Measurements from ENCODE around the gene CD38. TPM values are rescaled to one million over a fixed set of nuclear protein-coding genes. Genes with fewer than 3 reads are reported as not detected.

CD38 gene
- total RNA-seq, 1 donor from 2014 or later, result 2.5 TPM

GRCh38 chr4:15883610-15884243, 105.6 kb downstream of the CD38 start:
- DNase-seq (no peak), ATAC-seq (ENCODE audit: poor library complexity) (no peak)
- intact Hi-C loops (cut with DNase I), result loop anchor here (5.0 kb wide), 3 partner anchors 74 to 379 kb away; no protein-coding TSS in a partner anchor

GRCh38 chr4:15884666-15885065, 106.5 kb downstream of the CD38 start:
- DNase-seq, result no peak
- intact Hi-C loops (cut with DNase I), result loop anchor here (5.0 kb wide), 3 partner anchors 73 to 378 kb away; no protein-coding TSS in a partner anchor
- no peak for ATAC-seq (ENCODE audit: poor library complexity)

- intact Hi-C loops (cut with DNase I), result no loop called here
- DNase-seq (no peak), ATAC-seq (ENCODE audit: poor library complexity) (no peak)
Measured at GRCh38 chr4:15885422-15885821, 107.3 kb downstream of the CD38 start.

GRCh38 chr4:15888515-15888914, 110.4 kb downstream of the CD38 start:
- ATAC-seq (ENCODE audit: poor library complexity), result no peak
- intact Hi-C loops (cut with DNase I), result no loop called here
- no peak for DNase-seq

GRCh38 chr4:15890246-15890829, 112.2 kb downstream of the CD38 start:
- DNase-seq (no peak), ATAC-seq (ENCODE audit: poor library complexity) (no peak)
- intact Hi-C loops (cut with DNase I), result no loop called here

- no peak for ATAC-seq (ENCODE audit: poor library complexity)
- no peak for DNase-seq
- intact Hi-C loops (cut with DNase I), result no loop called here
Measured at GRCh38 chr4:15891312-15891711, 113.2 kb downstream of the CD38 start.

- DNase-seq, result no peak
- intact Hi-C loops (cut with DNase I), result no loop called here
- ATAC-seq (ENCODE audit: poor library complexity), result no peak
Measured at GRCh38 chr4:15893962-15894361, 115.8 kb downstream of the CD38 start.

GRCh38 chr4:15894393-15894792, 116.3 kb downstream of the CD38 start:
- intact Hi-C loops (cut with DNase I), result no loop called here
- ATAC-seq (ENCODE audit: poor library complexity) (no peak), DNase-seq (no peak)

GRCh38 chr4:15894921-15895916, 117.1 kb downstream of the CD38 start:
- intact Hi-C loops (cut with DNase I), result no loop called here
- no peak for ATAC-seq (ENCODE audit: poor library complexity)

GRCh38 chr4:15897577-15897976, 119.4 kb downstream of the CD38 start:
- DNase-seq, result no peak
- intact Hi-C loops (cut with DNase I), result no loop called here
- ATAC-seq (ENCODE audit: poor library complexity), result no peak

More at GRCh38 chr4:15894921-15895916, 117.1 kb downstream of the CD38 start:
- no peak for DNase-seq

- no peak for DNase-seq
- no peak for ATAC-seq (ENCODE audit: poor library complexity)
- intact Hi-C loops (cut with DNase I), result no loop called here
Measured at GRCh38 chr4:15898902-15899301, 120.8 kb downstream of the CD38 start.

GRCh38 chr4:15899511-15899910, 121.4 kb downstream of the CD38 start:
- ATAC-seq (ENCODE audit: poor library complexity), result no peak
- no peak for DNase-seq
- intact Hi-C loops (cut with DNase I), result no loop called here

GRCh38 chr4:15901007-15901406, 122.9 kb downstream of the CD38 start:
- ATAC-seq (ENCODE audit: poor library complexity), result no peak
- DNase-seq, result no peak
- intact Hi-C loops (cut with DNase I), result no loop called here

- ATAC-seq (ENCODE audit: poor library complexity) (no peak), DNase-seq (no peak)
- intact Hi-C loops (cut with DNase I), result no loop called here
Measured at GRCh38 chr4:15901998-15902397, 123.9 kb downstream of the CD38 start.

- intact Hi-C loops (cut with DNase I), result no loop called here
- DNase-seq (no peak), ATAC-seq (ENCODE audit: poor library complexity) (no peak)
Measured at GRCh38 chr4:15902746-15903145, 124.6 kb downstream of the CD38 start.

Other genes starting within 250 kb of the CD38 start
- gene FBXL5, start 123.0 kb upstream of the CD38 start, total RNA-seq, result 99.0 TPM
- 25.5 TPM for gene FAM200B, start 96.5 kb upstream of the CD38 start, total RNA-seq
- 2.6 TPM for gene BST1, start 75.3 kb upstream of the CD38 start, total RNA-seq
- not detected for gene FGFBP1, start 160.4 kb downstream of the CD38 start, total RNA-seq
- gene FGFBP2, start 184.8 kb downstream of the CD38 start, total RNA-seq, result 2.0 TPM

Data from Right ventricle myocardium superior (tissue), 1 donor.